GM08714 (cell line): ENCODE measurements around the gene ZNF333.

Experiments
- H3K4me3 ChIP-seq: fragments of 200-500 bp; sonication (Bioruptor generic); 2 replicates; pipeline ENCODE4 v1.5.1; 2014; ENCODE audit warnings: mild to moderate bottlenecking, low read length, inconsistent platforms
- ZNF274 ChIP-seq: IDR thresholded peaks from 2 replicates; pipeline ENCODE4 v1.6.1; 2012; ENCODE audit warnings: mild to moderate bottlenecking, low read depth, low read length

The ZNF333 gene

DNA sequence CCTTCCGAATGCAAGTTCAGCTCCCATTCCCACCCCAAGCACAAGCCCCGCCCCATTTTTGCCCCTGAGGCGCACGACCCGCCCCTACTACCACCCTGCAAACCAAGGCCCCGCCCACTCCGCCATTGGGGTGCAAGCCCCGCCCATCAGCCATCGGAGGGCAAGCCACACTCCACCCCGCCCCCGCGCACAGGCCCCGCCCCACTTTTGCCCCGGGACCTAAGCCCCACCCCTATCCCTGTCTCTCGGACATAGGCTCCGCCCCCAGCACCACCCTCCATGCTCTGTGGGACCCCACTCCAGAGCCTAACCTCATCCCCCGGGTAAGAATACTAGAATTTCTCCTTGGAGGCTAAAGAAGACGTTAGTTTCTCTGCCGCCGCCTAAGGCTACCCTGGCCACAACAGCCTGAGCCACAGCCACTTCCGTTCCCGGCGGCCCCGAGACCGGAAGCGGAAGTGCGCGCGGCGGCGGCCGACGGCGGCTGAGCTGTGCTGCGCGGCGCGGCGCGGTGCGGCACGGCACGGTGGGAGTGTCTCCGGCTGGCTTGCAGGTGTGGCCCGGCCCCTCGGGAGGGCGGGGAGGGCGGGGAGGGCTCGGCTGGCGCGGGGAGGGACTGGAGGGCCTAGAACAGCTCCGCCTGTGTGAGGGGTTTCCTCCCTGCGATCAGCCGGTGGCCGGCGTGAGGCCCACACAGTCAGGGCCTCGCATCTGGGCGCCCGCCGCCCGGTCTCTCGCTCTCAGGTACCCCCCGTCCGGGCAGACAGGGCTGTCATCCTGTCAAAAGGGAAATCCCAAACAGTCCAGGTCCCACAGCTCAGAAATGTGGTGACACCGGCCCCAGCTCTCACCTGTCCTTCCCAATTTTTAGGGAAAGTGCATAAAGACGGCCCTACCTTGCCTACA is at the start of gene ZNF333:
Gene ZNF333, plus strand, starts transcription at position 451 of the 906 bp plus-strand sequence. CDS start 3,444 bp downstream, outside the sequence.
- TF ChIP-seq ZNF274 = no peak
- H3K4me3 ChIP-seq = peak within 1 kb of the TSS; percentile 99

DNA sequence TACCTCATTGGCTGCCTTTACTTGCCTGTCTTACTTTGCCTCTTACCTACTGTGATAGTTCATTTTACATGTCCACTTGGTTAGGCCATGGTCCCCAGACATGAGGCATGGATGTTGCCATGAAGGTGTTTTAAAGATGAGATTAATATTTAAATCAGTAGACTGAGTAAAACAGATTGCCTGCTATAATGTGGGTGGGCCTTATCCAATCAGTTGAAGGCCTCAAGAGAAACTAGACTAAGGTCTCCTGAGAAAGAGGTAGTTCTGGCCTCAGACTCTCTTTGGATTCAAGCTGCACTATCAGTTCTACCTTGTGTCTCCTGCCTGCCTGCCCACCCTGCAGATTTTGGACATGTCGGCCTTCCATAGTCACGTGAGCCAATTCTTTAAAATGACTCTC is 41.3 kb upstream of the ZNF333 start:
- no peak for TF ChIP-seq ZNF274
- H3K4me3 ChIP-seq = no peak overlapping the region

DNA sequence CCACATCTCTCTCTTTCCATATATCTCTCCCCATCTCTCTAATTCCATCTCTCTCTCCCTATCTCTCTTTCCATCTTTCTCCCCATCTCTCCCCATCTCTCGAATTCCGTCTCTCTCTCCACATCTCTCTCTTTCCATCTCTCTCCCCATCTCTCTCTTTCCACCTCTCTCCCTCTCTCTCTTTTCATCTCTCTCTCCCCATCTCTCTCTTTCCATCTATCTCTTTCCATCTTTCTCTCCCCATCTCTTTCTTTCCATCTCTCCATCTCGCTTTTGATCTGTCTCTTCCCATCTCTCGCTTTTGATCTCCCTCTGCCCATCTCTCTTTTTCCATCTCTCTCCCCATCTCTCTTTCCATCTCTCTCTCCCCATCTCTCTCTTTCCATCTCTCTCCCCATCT is 40.8 kb upstream of the ZNF333 start:
- H3K4me3 ChIP-seq = no peak overlapping the region

DNA sequence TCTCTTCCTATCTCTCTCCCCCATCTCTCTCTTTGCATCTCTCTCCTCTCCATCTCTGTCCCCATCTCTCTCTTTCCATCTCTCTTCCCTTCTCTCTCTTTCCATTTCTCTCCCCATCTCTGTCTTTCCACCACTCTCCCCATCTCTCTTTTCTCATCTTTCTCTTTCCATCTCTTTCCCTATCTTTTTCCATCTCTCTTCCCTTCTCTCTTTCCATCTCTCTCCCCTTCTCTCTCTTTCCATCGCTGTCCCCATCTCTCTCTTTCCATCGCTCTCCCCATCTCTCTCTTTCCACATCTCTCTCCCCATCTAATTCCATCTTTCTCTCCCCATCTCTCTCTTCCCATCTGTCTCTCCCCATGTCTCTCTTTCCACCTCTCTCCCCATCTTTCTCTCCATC is 39.7 kb upstream of the ZNF333 start:
- H3K4me3 ChIP-seq = no peak overlapping the region
- TF ChIP-seq ZNF274 = no peak

More for the DNA sequence above, 40.8 kb upstream of the ZNF333 start:
- TF ChIP-seq ZNF274 = no peak

DNA sequence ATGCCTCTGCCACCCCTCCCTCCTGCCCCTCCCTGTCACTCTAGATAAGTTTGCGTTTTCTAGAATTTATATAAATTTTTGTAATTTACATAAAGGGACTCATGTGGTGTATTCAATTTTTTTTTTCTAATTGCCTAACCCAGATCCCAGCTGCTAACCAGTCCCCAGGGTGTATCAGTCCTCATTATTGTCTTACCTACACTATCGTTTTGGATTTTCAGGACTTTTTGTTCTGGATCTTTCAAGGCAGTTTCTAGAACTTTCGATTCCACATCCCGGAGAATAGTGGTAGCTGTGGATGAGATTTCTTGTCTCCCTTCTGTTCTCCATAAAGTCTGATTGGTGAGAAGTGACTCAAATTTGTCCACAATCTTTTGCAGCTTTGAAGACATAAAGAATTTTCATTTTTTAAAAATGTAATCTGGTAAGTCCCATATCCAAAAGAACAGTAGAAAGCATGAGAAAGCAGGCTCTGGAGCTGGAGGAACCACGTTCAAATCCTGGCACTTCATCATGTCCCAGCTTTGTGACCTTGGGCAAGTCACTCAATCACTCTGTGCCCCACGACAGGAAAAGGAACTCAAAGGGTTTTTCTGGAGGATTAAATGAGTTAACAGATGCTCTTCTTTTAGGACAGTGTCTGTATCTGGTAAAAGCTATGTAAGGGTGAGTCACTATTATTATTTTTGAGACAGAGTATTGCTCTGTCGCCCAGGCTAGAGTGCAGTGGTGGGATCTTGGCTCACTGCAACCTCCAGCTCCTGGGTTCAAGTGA is 34.9 kb upstream of the ZNF333 start:
- no peak overlapping the region for H3K4me3 ChIP-seq
- no peak for TF ChIP-seq ZNF274

DNA sequence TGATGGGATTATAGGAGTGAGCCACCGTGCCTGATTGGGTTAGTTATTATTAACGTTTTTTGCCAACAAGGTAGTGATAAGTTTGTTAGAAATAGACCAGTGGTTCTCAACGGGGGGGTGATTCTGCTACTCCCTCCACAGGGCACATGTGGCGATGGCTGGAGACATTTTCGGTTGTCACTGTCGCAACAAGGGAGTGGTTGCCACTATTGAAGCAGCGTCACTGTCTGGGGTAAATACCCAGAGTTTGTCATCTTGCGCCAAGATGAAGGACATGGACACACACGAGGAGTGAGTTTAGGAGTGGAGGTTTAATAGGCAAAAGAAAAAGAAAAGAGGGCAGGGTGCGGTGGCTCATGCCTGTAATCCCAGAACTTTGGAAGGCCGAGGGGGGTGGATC is 34.1 kb upstream of the ZNF333 start:
- TF ChIP-seq ZNF274 = no peak
- H3K4me3 ChIP-seq = no peak overlapping the region

DNA sequence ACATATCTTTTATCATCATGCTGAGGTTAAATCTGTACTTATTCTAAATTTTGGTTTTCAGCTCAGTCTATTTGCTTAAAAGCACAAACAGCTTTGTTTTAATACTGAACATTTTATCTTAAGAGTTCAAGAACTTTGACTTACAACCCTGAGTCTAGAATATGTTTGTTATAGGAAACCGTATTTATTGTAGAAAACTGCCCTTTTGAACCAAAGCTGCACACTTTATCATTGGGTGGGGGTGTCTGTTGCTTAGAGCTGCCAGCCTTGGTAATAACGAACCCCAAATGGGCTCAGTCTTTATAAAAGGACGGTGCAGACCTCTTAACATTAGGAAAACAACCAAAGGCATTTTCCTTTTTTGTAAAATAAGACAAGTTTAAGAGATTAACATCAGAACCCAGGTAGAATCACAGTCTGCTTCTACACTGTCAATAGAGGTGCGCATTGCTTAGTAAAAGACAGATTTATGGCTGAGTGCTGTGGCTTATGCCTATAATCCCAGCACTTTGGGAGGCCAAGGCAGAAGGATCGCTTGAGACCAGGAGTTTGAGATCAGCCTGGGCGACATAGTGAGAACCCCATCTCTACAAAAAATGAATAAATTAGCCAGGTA is 29.9 kb upstream of the ZNF333 start:
- no peak for TF ChIP-seq ZNF274
- H3K4me3 ChIP-seq = no peak overlapping the region

DNA sequence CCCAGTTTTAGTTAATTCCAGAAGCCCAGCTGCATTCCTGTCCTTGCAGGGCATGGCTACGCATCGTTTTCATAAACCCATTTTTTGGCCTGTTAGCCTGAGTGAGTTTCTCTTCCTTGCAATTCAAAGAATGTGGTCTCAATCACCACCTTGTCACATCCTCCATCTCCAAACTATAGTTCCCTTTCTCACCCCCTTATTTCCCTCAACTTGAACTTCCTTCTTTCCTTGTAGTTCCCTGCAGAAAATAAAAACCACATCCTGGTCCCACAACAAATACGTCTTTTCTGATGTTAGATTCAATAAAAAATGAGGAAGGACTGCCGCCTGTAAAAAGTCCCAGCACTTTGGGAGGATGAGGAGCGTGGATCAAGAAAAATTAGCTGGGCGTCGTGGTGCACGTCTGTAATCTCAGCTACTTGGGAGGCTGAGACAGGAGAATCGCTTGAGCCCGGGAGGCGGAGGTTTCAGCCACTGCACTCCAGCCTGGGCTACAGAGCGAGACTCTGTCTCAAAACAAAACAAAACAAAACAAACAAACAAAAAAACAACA is 28.4 kb upstream of the ZNF333 start:
- no peak for TF ChIP-seq ZNF274
- no peak overlapping the region for H3K4me3 ChIP-seq

DNA sequence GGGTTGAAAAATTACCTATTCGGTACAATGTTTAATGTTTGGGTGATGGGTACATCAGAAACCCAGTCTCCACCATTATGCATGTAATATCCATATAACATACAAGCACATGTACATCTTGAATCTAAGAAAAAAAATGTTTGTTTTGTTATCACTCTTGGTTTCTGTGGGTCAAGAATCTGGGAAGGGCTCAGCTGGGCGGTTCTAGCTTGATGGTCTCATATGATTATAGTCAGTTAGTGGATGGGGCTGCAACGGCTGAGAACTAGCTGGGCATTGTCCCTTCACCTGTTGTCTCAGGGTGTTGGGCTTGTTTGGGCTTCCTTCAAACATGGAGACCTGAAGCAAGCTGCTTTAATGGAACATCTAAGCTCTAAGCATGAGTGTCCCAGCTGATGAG is 19.9 kb upstream of the ZNF333 start:
- TF ChIP-seq ZNF274 = no peak
- H3K4me3 ChIP-seq = no peak overlapping the region

DNA sequence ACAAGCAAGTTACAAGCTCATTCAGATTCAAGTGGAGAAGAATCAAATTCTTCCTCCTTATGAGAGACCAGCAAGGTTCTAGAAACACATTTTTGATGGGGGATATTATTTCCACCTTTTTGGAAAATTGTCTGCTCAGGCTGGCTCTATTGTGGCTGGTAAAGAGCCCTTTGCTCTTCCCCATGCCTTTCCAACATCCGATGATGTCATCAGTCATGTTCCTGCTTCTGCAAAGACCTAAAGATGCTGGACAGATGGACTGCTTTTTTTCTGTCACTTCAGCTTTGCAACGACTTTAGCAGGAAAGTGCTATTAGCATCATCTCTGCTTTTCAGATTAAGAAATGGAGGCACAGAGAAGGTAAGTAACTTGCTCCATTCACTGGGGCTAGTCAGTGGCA is 19.4 kb upstream of the ZNF333 start:
- TF ChIP-seq ZNF274 = no peak

DNA sequence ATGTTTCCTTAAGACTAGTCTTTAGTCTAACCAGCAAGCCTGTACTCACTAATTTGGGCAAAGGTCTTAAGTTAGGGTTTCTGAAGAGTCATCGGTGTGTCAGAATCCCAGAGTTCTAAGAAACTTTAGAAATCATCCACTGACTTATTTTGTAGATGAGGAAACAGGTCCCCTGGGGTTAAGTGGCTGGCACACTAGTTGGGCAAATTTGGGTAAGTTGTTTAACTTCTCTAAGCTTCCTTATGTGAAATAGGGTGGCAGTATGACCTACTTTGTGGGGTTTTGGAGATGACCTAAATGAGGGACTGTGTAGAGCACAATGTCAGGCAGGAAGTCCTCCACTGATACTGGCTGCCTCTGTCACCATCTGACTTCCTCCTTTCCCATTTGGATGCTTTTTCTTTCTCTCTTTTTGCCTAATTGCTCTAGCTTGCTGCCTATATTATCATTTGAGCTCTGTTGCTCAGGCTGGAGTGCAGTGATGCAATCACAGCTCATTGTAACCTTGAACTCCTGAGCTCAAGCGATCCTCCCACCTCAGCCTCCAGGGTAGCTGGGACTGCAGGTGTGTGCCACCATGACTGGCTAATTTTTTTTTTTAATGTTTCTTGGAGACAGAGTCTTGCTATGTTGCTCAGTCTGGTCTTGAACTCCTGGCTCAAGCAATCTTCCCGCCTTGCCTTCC is 17.5 kb upstream of the ZNF333 start:
- no peak overlapping the region for H3K4me3 ChIP-seq
- no peak for TF ChIP-seq ZNF274

More for the DNA sequence above, 19.4 kb upstream of the ZNF333 start:
- H3K4me3 ChIP-seq = no peak overlapping the region

DNA sequence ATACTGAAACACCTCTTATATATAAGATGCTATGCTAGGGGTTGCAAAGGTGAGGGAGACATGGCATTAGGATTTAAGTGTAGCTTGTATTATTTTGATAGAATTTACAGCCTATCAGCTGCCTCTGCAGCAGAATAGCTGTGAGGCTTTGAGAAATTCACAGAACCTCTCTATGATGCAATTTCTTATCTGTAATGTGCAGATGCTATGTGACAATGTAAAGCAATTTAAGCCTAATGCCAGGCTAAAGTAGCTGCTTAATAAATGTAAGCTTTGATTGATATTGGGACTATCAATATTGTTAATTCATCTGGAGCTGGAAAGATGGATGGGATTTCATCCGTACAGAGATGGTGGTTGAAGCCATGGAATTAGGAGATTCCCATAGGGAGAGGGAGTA is 16.8 kb upstream of the ZNF333 start:
- TF ChIP-seq ZNF274 = no peak
- H3K4me3 ChIP-seq = no peak overlapping the region

DNA sequence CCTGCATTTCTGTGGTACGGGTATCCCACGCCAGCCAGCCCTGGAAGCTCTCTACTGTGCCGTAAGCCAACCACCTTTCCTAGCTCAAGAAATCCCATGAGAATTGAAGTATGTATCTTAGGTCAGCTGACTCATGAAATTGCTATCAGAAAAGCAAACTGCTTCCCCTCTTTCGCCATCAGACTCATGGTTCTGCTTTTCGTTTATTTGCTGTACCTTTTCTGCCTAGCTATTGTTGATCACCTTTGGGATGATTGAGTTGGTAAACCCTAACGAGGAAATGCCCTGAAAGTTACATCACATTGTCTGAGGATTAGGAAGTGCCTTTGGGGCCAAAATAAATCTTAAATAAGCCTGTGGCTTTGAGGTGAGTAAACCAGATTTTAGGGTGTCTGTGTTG is 15.1 kb upstream of the ZNF333 start, which contains the start of gene ADGRE3:
Gene ADGRE3, minus strand, starts transcription at position 81 of the 400 bp plus-strand sequence. Its CDS starts 74 bp downstream, at position 7.
- H3K4me3 ChIP-seq = no peak within 1 kb of the TSS
- no peak for TF ChIP-seq ZNF274

DNA sequence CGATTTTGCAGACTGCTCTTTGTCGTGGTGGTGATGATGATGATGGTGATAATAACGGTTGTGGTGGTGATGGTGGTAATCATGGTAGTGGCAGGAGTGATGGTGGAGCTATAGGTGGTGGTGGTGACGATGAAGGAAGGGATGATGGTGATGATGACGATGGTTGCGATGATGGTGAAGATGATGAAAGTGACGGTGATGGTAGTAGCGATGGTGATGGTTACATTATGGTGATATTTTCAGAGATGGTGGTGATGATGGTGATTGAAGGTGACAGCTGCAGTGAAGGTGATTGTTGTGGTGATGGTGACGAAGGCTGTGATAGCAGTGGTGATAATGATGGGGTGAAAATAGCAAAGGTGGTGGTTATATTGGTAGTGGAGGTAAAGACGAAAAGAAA is 13.1 kb upstream of the ZNF333 start:
- TF ChIP-seq ZNF274 = no peak
- H3K4me3 ChIP-seq = no peak overlapping the region

DNA sequence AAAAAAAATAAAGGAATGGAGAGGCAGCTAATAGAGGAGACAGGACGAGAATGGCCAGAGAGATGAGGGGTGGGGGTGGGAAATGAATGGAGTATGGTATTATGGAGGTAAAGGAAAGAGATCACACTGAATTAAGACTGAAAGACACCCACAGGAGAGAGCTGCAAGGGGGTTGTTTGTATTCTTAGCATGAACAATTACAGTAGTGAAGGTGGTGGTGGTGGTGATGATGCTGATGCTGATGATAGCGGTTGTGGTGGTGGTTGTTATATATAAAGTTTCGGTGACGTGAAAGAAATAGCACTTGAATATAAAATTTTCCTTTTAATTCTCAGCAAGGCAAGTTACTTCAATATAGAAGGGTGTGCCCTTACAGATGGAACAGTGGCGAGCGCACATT is 12.4 kb upstream of the ZNF333 start:
- no peak for TF ChIP-seq ZNF274
- no peak overlapping the region for H3K4me3 ChIP-seq
